ENCODE measurements around the gene RNPS1. TPM values are rescaled to one million over a fixed set of nuclear protein-coding genes. Genes with fewer than 3 reads are reported as not detected.
A peak's percentile ranks its signal among the peaks of the same experiment; 100 is the strongest.

The RNPS1 gene
- total and polyA plus RNA-seq, 9 of the 15 experiments (the other 6 are each of a cell fraction or from before 2014, with no cell fraction given): 44.9 to 338 (median 202) TPM

DNA sequence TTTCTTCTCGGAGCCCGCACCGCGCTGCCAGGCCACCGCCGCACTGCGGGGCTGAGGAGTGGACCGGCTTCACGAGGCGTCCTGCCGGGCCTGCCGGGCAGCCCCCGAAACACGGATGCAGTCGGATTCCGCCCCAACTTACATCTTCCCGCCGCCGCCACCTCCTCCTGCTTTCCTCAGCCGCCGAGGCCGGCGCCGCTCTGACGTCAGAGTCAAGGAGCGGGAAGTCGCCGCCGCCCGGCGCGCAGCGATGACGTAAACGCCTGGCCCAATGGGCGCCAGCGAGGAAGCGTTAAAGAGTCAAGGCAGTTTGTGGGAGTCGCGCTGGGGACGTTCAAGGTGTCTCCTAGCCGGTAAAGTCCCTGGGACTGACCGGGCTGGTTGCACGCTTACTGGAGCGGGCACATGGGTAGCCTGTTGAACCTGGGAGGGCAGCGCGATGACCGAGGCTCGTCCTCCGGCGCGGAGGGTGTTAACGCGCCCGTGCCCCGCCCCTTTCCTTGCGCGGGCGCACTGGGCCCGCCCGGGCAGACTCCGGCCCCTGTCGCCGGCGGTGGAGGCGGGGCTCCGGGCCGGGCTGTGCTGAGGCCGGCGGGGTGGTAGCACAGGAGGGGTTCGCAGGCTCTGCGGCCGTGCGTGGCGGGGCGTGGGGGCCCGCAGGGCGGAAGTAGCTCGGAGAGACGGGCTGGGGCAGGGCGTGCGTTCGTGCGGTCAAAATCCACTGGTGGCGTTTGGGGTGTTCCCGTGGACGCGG, at the start of gene RNPS1 (continued):
- TF ChIP-seq MEF2D (tag; conservative IDR thresholded peaks at IDR 0.05; ENCODE audit: low read depth) (no peak), ZSCAN32 (CRISPR knock-in tag; IDR thresholded peaks at IDR 0.05) (no peak), ZKSCAN3 (CRISPR knock-in tag; IDR thresholded peaks at IDR 0.05) (no peak), ZNF77 (CRISPR knock-in tag; IDR thresholded peaks at IDR 0.05) (no peak), XRCC3 (IDR thresholded peaks at IDR 0.05) (no peak), MECOM (CRISPR knock-in tag; IDR thresholded peaks at IDR 0.05) (no peak), ZC3H8 (IDR thresholded peaks at IDR 0.05) (no peak), CEBPG (CRISPR knock-in tag; IDR thresholded peaks at IDR 0.05) (peak; percentile 80), CEBPG (tag; conservative IDR thresholded peaks at IDR 0.05 in 1 of 2, IDR thresholded peaks at IDR 0.05 in 1 of 2) (peak; percentile 85 to 86), ADNP (tag; IDR thresholded peaks at IDR 0.05) (no peak), CBFA2T2 (conservative IDR thresholded peaks at IDR 0.05) (no peak), EWSR1 (IDR thresholded peaks at IDR 0.05; ENCODE audit: borderline replicate concordance, low read depth, partially characterized antibody) (no peak), HNRNPL (IDR thresholded peaks at IDR 0.05; ENCODE audit: low read depth, low read length) (no peak), ZZZ3 (IDR thresholded peaks at IDR 0.05) (peak; percentile 100), NRF1 (conservative IDR thresholded peaks at IDR 0.05 in 1 of 2, IDR thresholded peaks at IDR 0.05 in 1 of 2) (peak; percentile 96), NCOR1 (IDR thresholded peaks at IDR 0.05) (peak; percentile 64)
- TF ChIP-seq, protein P1, sequence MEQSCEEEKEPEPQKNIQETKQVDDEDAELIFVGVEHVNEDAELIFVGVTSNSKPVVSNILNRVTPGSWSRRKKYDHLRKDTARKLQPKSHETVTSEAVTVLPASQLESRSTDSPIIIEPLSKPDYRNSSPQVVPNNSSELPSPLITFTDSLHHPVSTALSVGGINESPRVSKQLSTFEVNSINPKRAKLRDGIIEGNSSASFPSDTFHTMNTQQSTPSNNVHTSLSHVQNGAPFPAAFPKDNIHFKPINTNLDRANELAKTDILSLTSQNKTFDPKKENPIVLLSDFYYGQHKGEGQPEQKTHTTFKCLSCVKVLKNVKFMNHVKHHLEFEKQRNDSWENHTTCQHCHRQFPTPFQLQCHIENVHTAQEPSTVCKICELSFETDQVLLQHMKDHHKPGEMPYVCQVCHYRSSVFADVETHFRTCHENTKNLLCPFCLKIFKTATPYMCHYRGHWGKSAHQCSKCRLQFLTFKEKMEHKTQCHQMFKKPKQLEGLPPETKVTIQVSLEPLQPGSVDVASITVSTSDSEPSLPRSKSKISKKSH (CRISPR knock-in tag; IDR thresholded peaks at IDR 0.05): no peak
- TF ChIP-seq, protein P2, sequence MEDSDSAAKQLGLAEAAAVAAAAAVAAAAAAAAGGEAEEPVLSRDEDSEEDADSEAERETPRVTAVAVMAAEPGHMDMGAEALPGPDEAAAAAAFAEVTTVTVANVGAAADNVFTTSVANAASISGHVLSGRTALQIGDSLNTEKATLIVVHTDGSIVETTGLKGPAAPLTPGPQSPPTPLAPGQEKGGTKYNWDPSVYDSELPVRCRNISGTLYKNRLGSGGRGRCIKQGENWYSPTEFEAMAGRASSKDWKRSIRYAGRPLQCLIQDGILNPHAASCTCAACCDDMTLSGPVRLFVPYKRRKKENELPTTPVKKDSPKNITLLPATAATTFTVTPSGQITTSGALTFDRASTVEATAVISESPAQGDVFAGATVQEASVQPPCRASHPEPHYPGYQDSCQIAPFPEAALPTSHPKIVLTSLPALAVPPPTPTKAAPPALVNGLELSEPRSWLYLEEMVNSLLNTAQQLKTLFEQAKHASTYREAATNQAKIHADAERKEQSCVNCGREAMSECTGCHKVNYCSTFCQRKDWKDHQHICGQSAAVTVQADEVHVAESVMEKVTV (CRISPR knock-in tag; IDR thresholded peaks at IDR 0.05): 0 out of 2 replicates have a peak, but pooled peaks have one; percentile 19
- TF ChIP-seq, protein P3, sequence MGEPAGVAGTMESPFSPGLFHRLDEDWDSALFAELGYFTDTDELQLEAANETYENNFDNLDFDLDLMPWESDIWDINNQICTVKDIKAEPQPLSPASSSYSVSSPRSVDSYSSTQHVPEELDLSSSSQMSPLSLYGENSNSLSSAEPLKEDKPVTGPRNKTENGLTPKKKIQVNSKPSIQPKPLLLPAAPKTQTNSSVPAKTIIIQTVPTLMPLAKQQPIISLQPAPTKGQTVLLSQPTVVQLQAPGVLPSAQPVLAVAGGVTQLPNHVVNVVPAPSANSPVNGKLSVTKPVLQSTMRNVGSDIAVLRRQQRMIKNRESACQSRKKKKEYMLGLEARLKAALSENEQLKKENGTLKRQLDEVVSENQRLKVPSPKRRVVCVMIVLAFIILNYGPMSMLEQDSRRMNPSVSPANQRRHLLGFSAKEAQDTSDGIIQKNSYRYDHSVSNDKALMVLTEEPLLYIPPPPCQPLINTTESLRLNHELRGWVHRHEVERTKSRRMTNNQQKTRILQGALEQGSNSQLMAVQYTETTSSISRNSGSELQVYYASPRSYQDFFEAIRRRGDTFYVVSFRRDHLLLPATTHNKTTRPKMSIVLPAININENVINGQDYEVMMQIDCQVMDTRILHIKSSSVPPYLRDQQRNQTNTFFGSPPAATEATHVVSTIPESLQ (CRISPR knock-in tag; IDR thresholded peaks at IDR 0.05): no peak; the same call in 1 of the 2 replicates
- TF ChIP-seq, protein P4, sequence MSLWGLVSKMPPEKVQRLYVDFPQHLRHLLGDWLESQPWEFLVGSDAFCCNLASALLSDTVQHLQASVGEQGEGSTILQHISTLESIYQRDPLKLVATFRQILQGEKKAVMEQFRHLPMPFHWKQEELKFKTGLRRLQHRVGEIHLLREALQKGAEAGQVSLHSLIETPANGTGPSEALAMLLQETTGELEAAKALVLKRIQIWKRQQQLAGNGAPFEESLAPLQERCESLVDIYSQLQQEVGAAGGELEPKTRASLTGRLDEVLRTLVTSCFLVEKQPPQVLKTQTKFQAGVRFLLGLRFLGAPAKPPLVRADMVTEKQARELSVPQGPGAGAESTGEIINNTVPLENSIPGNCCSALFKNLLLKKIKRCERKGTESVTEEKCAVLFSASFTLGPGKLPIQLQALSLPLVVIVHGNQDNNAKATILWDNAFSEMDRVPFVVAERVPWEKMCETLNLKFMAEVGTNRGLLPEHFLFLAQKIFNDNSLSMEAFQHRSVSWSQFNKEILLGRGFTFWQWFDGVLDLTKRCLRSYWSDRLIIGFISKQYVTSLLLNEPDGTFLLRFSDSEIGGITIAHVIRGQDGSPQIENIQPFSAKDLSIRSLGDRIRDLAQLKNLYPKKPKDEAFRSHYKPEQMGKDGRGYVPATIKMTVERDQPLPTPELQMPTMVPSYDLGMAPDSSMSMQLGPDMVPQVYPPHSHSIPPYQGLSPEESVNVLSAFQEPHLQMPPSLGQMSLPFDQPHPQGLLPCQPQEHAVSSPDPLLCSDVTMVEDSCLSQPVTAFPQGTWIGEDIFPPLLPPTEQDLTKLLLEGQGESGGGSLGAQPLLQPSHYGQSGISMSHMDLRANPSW (CRISPR knock-in tag; IDR thresholded peaks at IDR 0.05): no peak
- TF ChIP-seq, protein P5, sequence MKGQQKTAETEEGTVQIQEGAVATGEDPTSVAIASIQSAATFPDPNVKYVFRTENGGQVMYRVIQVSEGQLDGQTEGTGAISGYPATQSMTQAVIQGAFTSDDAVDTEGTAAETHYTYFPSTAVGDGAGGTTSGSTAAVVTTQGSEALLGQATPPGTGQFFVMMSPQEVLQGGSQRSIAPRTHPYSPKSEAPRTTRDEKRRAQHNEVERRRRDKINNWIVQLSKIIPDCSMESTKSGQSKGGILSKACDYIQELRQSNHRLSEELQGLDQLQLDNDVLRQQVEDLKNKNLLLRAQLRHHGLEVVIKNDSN (CRISPR knock-in tag; IDR thresholded peaks at IDR 0.05): no peak; the same call in 1 of the 2 replicates

Data from K562 (cell line).